Upper lobe of left lung (tissue), 4 donors: Measurements from ENCODE around the gene ECHS1.

Source experiments
- EP300 ChIP-seq, 4 donors: sonication (generic); formaldehyde crosslinking; IDR thresholded peaks; one replicate each; pipeline ENCODE4 v1.5.1; 2017; ENCODE audit warnings: antibody characterized with exemption in 4 of 4, control low read depth in 2 of 4
- POLR2A ChIP-seq, 4 donors: fragments of 450-650 bp; IDR thresholded peaks; one replicate each; pipeline ENCODE4 v1.5.1; 2016 to 2017; ENCODE audit warnings: antibody characterized with exemption in 4 of 4, mild to moderate bottlenecking in 2 of 4
- POLR2AphosphoS5 ChIP-seq, 2 donors: sonication (generic); formaldehyde crosslinking; IDR thresholded peaks; one replicate each; pipeline ENCODE4 v1.5.1; 2017; ENCODE audit warnings: antibody characterized with exemption in 2 of 2
- TF ChIP-seq, protein P1 (sequence below), 6 experiments: fragments of 450-650 bp in 4 of 6; fragments of 200-600 bp in 2 of 6; sonication (generic) in 2 of 6; IDR thresholded peaks; one replicate each; pipeline ENCODE4 v1.5.1; 2016 to 2019; ENCODE audit warnings: antibody characterized with exemption in 6 of 6

DNA sequence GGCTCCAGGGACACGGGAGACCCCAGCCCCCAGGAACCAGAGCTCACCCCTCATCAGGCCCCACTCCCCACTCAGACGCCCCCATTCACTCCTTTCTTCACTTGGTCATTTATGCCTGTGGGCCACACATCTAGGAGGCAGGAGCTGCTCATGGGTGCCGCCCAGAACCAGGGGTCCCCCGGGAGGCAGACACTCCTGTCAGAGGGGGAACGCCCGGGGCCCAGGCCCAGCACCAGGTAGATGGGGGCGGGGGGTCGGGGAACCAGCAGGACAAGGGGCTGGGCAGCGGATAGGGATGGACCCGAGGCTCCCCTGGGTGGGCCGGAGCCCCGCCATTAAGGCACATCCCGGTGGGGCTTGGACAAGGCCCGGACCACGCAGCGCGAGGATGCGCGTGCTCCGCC, 48.3 kb downstream of the ECHS1 start:
- TF ChIP-seq, protein P1, sequence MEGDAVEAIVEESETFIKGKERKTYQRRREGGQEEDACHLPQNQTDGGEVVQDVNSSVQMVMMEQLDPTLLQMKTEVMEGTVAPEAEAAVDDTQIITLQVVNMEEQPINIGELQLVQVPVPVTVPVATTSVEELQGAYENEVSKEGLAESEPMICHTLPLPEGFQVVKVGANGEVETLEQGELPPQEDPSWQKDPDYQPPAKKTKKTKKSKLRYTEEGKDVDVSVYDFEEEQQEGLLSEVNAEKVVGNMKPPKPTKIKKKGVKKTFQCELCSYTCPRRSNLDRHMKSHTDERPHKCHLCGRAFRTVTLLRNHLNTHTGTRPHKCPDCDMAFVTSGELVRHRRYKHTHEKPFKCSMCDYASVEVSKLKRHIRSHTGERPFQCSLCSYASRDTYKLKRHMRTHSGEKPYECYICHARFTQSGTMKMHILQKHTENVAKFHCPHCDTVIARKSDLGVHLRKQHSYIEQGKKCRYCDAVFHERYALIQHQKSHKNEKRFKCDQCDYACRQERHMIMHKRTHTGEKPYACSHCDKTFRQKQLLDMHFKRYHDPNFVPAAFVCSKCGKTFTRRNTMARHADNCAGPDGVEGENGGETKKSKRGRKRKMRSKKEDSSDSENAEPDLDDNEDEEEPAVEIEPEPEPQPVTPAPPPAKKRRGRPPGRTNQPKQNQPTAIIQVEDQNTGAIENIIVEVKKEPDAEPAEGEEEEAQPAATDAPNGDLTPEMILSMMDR (IDR thresholded peaks at IDR 0.05) = no peak
- TF ChIP-seq EP300 (IDR thresholded peaks at IDR 0.05) (no peak), POLR2AphosphoS5 (IDR thresholded peaks at IDR 0.05) (no peak), POLR2A (IDR thresholded peaks at IDR 0.05) (no peak)
